H1 (cell line): Measurements from ENCODE around the gene ZNF785. TPM values are rescaled to one million over a fixed set of nuclear protein-coding genes. Genes with fewer than 3 reads are reported as not detected.

Experiments used
- CEBPB ChIP-seq: IDR thresholded peaks from 2 replicates; pipeline ENCODE4 v1.6.1; 2012; ENCODE audit warnings: low read depth, low read length
- CHD1 ChIP-seq: IDR thresholded peaks from 2 replicates; pipeline ENCODE4 v1.6.1; 2012; ENCODE audit warnings: low read depth, low read length, improper control_type of control experiment
- GABPA ChIP-seq: IDR thresholded peaks from 2 replicates; pipeline ENCODE4 v1.6.1; 2011; ENCODE audit warnings: mild to moderate bottlenecking, low read length, moderate library complexity, borderline replicate concordance; ENCODE audit not compliant: insufficient read depth
- HDAC6 ChIP-seq: IDR thresholded peaks from one replicate; pipeline ENCODE4 v1.7.1; 2012; ENCODE audit warnings: low read depth, mild to moderate bottlenecking, inconsistent platforms, low read length, moderate library complexity
- KDM4A ChIP-seq: IDR thresholded peaks from one replicate; pipeline ENCODE4 v1.7.1; 2012; ENCODE audit warnings: low read depth, mild to moderate bottlenecking, moderate library complexity, low read length, inconsistent platforms; ENCODE audit not compliant: severe bottlenecking
- PHF8 ChIP-seq: fragments of 200-600 bp; sonication (generic); conservative IDR thresholded peaks from 2 replicates; pipeline ENCODE4 v1.7.1; 2012; ENCODE audit warnings: low read depth, mild to moderate bottlenecking, inconsistent platforms, low read length, moderate library complexity
- RXRA ChIP-seq: IDR thresholded peaks from 2 replicates; pipeline ENCODE4 v1.6.1; 2011; ENCODE audit warnings: low read depth, mild to moderate bottlenecking, low read length, moderate library complexity; ENCODE audit not compliant: insufficient read depth
- SP4 ChIP-seq: IDR thresholded peaks from 2 replicates; pipeline ENCODE4 v1.6.1; 2012; ENCODE audit warnings: low read length, inconsistent platforms
- YY1 ChIP-seq: IDR thresholded peaks from 2 replicates; pipeline ENCODE4 v1.6.1; 2011; ENCODE audit warnings: low read depth, mild to moderate bottlenecking, low read length
- polyA plus RNA-seq, 7 experiments: library from polyadenylated mRNA; depleted of rRNA in 3 of 7; stranded (reverse) in 5 of 7; unstranded in 2 of 7; fragments of >200 nt in 5 of 7; fragments of 200-250 nt in 2 of 7; gene quantifications; 1 replicate in 5 of 7; 2 replicates in 1 of 7; 4 replicates in 1 of 7; pipeline versions ENCODE4 v1.2.1 to v1.2.3, GENCODE V29; 2011 to 2013; ENCODE audit warnings: missing spikeins in 2 of 7, mixed read lengths in 2 of 7
- total RNA-seq: library from RNA; stranded (reverse); fragmentation: NEBNext Ultra II Directional; extraction: Animal tissue kit (Norgen Biotek cat#: 25700); gene quantifications from 2 replicates; pipeline ENCODE4 v1.2.1, GENCODE V29; 2021

ZNF785 gene
- total and polyA plus RNA-seq, 2 of the 8 experiments (the other 6 are each of a cell fraction or from before 2014, with no cell fraction given) = 8.6 to 12.9 TPM

GRCh38 chr16:30623536-30624283, 38.2 kb upstream of the ZNF785 start (continued):
- TF ChIP-seq YY1 = no peak
- no peak for TF ChIP-seq SP4
- no peak for TF ChIP-seq KDM4A
- no peak for TF ChIP-seq GABPA
- no peak for TF ChIP-seq CEBPB
- TF ChIP-seq HDAC6 = no peak
- TF ChIP-seq PHF8 = no peak
- TF ChIP-seq CHD1 = no peak
- no peak for TF ChIP-seq RXRA
